ENCODE measurements around the gene AP1S1.
"Not testable (repeated sequence)": the region's sequence is repeated elsewhere in the genome, so short reads cannot be mapped to it uniquely, and the experiment has no call there.

The AP1S1 gene

DNA sequence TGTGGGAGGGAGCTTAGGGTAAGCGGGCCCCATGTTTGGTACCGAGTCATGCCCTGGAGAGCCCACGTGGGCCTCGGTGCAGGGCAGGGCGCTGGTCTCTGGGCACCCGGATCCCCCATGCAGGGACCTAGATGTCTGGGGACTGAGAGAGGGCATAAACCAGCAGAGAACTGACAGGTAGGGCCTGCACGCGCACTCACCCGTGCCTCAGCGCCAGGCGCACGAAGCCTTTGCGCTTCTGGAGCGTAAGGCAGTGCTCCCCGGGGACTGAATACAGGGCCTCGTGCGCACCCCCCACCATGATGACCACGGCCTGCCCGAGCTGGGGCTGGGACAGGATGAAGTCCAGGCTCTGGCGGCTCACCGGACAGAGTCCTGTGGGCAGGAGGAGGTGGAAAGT is 43.7 kb downstream of the AP1S1 start:
- POLR2A ChIA-PET = no interaction called here
- H3K4me3 ChIP-seq (ENCODE audit: control insufficient read depth in 1 of 7, extremely low read depth in 1 of 7, insufficient read depth in 4 of 7, low read depth in 2 of 7, low read length in 6 of 7) = no peak overlapping the region
- H3K27ac ChIP-seq (ENCODE audit: insufficient read depth in 1 of 2, low read depth in 1 of 2, low read length in 2 of 2, poor library complexity in 1 of 2, severe bottlenecking in 2 of 2) = no peak overlapping the region
- H3K9me3 ChIP-seq (ENCODE audit: control extremely low read depth in 1 of 5, control insufficient read depth in 4 of 5, insufficient read depth in 2 of 5, low read depth in 1 of 5, low read length in 4 of 5) = no peaks in the 10 kb centered on the region
- H3K27me3 ChIP-seq (replicated peaks in 2 of 5; ENCODE audit: control insufficient read depth in 4 of 5, insufficient read depth in 5 of 5, low read length in 4 of 5) = peaks cover 0 to 47% (median 19%) of the 10 kb centered on the region in 5 experiments
- 72% methylated on average over 17 of the region's 21 CpGs for WGBS (ENCODE audit: insufficient coverage)
- H3K36me3 ChIP-seq (ENCODE audit: control insufficient read depth in 4 of 4, insufficient read depth in 4 of 4, low read length in 3 of 4) = no peaks in the 10 kb centered on the region
- H3K4me1 ChIP-seq (ENCODE audit: control extremely low read depth in 1 of 4, control insufficient read depth in 4 of 4, insufficient read depth in 4 of 4, low read length in 3 of 4) = peaks cover 0 to 8% (median 6%) of the 10 kb centered on the region in 4 experiments
- no peak for DNase-seq
- CTCF ChIA-PET = interaction anchor here (1.3 kb wide), 1 partner anchor 54 kb away, joined by 4 read pairs; no protein-coding TSS in a partner anchor

DNA sequence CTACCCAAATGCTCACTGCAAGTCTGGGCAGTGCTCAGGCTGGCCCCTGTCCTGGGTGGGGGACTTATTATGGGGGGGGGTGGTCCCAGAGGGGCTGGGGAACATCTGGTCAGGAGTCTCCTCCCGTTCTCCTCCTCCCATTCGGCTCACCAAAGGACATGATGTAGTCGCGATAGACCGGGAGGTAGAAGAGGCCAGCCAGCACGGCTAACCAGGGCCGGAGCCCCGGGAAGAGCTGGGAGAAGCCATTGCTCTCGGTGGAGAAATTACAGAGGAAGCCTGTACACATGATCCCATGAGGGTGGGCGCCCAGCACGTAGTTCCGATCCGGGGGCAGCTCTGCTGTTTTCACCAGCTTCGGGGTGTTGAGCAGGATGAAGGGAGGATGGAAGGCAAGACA is 44.2 kb downstream of the AP1S1 start:
- no peak for DNase-seq
- no peaks in the 10 kb centered on the region for H3K36me3 ChIP-seq (ENCODE audit: control insufficient read depth in 4 of 4, insufficient read depth in 4 of 4, low read length in 3 of 4)
- no peaks in the 10 kb centered on the region for H3K9me3 ChIP-seq (ENCODE audit: control extremely low read depth in 1 of 5, control insufficient read depth in 4 of 5, insufficient read depth in 2 of 5, low read depth in 1 of 5, low read length in 4 of 5)
- H3K27me3 ChIP-seq (replicated peaks in 2 of 5; ENCODE audit: control insufficient read depth in 4 of 5, insufficient read depth in 5 of 5, low read length in 4 of 5) = peaks cover 0 to 51% (median 20%) of the 10 kb centered on the region in 5 experiments
- ChIA-PET CTCF (interaction anchor here (0.9 to 1.3 kb wide), 2 partner anchors 54 to 83 kb away, joined by 3 to 4 read pairs; no protein-coding TSS in a partner anchor), POLR2A (no interaction called here)
- H3K4me1 ChIP-seq (ENCODE audit: control extremely low read depth in 1 of 4, control insufficient read depth in 4 of 4, insufficient read depth in 4 of 4, low read length in 3 of 4) = peaks cover 0 to 8% (median 6%) of the 10 kb centered on the region in 4 experiments
- H3K27ac ChIP-seq (ENCODE audit: insufficient read depth in 1 of 2, low read depth in 1 of 2, low read length in 2 of 2, poor library complexity in 1 of 2, severe bottlenecking in 2 of 2) = no peak overlapping the region
- H3K4me3 ChIP-seq (ENCODE audit: control insufficient read depth in 1 of 7, extremely low read depth in 1 of 7, insufficient read depth in 4 of 7, low read depth in 2 of 7, low read length in 6 of 7) = no peak overlapping the region
- 77% methylated on average over 10 of the region's 14 CpGs for WGBS (ENCODE audit: insufficient coverage)

DNA sequence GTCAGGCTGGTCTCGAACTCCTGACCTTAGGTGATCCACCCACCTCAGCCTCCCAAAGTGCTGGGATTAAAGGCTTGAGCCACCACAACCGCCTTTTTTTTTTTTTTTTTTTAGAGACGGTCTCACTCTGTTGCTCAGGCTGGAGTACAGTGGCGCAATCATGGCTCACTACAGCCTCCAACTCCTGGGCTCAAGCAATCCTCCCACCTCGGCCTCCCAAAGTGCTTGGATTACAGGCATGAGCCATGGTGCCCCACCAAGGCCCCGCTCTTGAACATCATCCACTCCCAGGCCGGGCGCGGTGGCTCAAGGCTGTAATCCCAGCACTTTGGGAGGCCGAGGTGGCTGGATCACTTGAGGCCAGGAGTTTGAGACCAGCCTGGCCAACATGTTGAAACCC is 45.2 kb downstream of the AP1S1 start:
- POLR2A ChIA-PET; H3K36me3 ChIP-seq (ENCODE audit: control insufficient read depth in 4 of 4, insufficient read depth in 4 of 4, low read length in 3 of 4); H3K9me3 ChIP-seq (ENCODE audit: control extremely low read depth in 1 of 5, control insufficient read depth in 4 of 5, insufficient read depth in 2 of 5, low read depth in 1 of 5, low read length in 4 of 5); DNase-seq; H3K4me3 ChIP-seq (ENCODE audit: control insufficient read depth in 1 of 7, extremely low read depth in 1 of 7, insufficient read depth in 4 of 7, low read depth in 2 of 7, low read length in 6 of 7); H3K27ac ChIP-seq (ENCODE audit: insufficient read depth in 1 of 2, low read depth in 1 of 2, low read length in 2 of 2, poor library complexity in 1 of 2, severe bottlenecking in 2 of 2); H3K4me1 ChIP-seq (ENCODE audit: control extremely low read depth in 1 of 4, control insufficient read depth in 4 of 4, insufficient read depth in 4 of 4, low read length in 3 of 4): not testable (repeated sequence)
- CTCF ChIA-PET = interaction anchor here (0.7 to 1.3 kb wide), 4 partner anchors 14 to 305 kb away, joined by 3 to 4 read pairs (median 4); no protein-coding TSS in a partner anchor
- peaks cover 0 to 62% (median 22%) of the 10 kb centered on the region in 5 experiments for H3K27me3 ChIP-seq (replicated peaks in 2 of 5; ENCODE audit: control insufficient read depth in 4 of 5, insufficient read depth in 5 of 5, low read length in 4 of 5)
- WGBS (ENCODE audit: insufficient coverage) = 94% methylated on average over 10 of the region's 10 CpGs

DNA sequence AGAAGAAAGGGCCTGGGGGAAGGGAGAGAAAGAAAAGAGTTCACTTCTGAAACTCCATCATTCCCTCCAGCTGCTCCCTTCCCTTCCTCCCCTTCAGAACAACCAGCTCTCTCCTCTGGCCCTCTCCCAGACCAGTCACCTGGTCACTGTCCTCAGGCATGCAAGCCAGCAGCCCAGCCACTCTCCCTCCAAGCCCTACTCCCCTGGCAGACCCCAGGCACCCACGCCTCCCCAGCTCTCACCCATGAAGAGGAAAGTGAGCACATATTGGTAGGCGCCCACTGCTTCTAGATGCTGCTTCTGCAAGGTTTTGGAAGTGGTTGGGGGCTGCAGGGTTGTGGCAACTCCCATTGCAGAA is 46.2 kb downstream of the AP1S1 start:
- POLR2A ChIA-PET = no interaction called here
- DNase-seq = no peak
- H3K4me1 ChIP-seq (ENCODE audit: control extremely low read depth in 1 of 4, control insufficient read depth in 4 of 4, insufficient read depth in 4 of 4, low read length in 3 of 4) = peaks cover 0 to 8% (median 6%) of the 10 kb centered on the region in 4 experiments
- peaks cover 0 to 64% (median 22%) of the 10 kb centered on the region in 5 experiments for H3K27me3 ChIP-seq (replicated peaks in 2 of 5; ENCODE audit: control insufficient read depth in 4 of 5, insufficient read depth in 5 of 5, low read length in 4 of 5)
- H3K9me3 ChIP-seq (ENCODE audit: control extremely low read depth in 1 of 5, control insufficient read depth in 4 of 5, insufficient read depth in 2 of 5, low read depth in 1 of 5, low read length in 4 of 5) = no peaks in the 10 kb centered on the region
- CTCF ChIA-PET = interaction anchor here (0.6 to 1.3 kb wide), 4 partner anchors 12 to 367 kb away, joined by 3 to 4 read pairs (median 4); no protein-coding TSS in a partner anchor
- no peaks in the 10 kb centered on the region for H3K36me3 ChIP-seq (ENCODE audit: control insufficient read depth in 4 of 4, insufficient read depth in 4 of 4, low read length in 3 of 4)
- H3K4me3 ChIP-seq (ENCODE audit: control insufficient read depth in 1 of 7, extremely low read depth in 1 of 7, insufficient read depth in 4 of 7, low read depth in 2 of 7, low read length in 6 of 7) = no peak overlapping the region
- WGBS (ENCODE audit: insufficient coverage) = 80% methylated on average over 1 of the region's 2 CpGs
- H3K27ac ChIP-seq (ENCODE audit: insufficient read depth in 1 of 2, low read depth in 1 of 2, low read length in 2 of 2, poor library complexity in 1 of 2, severe bottlenecking in 2 of 2) = no peak overlapping the region

- H3K36me3 ChIP-seq (ENCODE audit: control insufficient read depth in 4 of 4, insufficient read depth in 4 of 4, low read length in 3 of 4) = peaks cover 0 to 4% (median 2%) of the 10 kb centered on the region in 4 experiments
- no peak within 1 kb of the TSS for H3K27ac ChIP-seq (ENCODE audit: insufficient read depth in 1 of 2, low read depth in 1 of 2, low read length in 2 of 2, poor library complexity in 1 of 2, severe bottlenecking in 2 of 2)
- peaks cover 0 to 8% (median 6%) of the 10 kb centered on the region in 4 experiments for H3K4me1 ChIP-seq (ENCODE audit: control extremely low read depth in 1 of 4, control insufficient read depth in 4 of 4, insufficient read depth in 4 of 4, low read length in 3 of 4)
- 39% methylated on average over 13 of the region's 21 CpGs for WGBS (ENCODE audit: insufficient coverage)
- DNase-seq = no peak
- H3K4me3 ChIP-seq (ENCODE audit: control insufficient read depth in 1 of 7, extremely low read depth in 1 of 7, insufficient read depth in 4 of 7, low read depth in 2 of 7, low read length in 6 of 7) = peak within 1 kb of the TSS in 4 of 7 experiments; percentile 29 to 60 (median 40)
- ChIA-PET CTCF (interaction anchor here (1.0 to 1.3 kb wide), 2 partner anchors 13 to 82 kb away, joined by 3 to 4 read pairs; no protein-coding TSS in a partner anchor), POLR2A (interaction anchor here (0.7 kb wide), 1 partner anchor 198 kb away, joined by 4 read pairs; no protein-coding TSS in a partner anchor)
- peaks cover 0 to 64% (median 22%) of the 10 kb centered on the region in 5 experiments for H3K27me3 ChIP-seq (replicated peaks in 2 of 5; ENCODE audit: control insufficient read depth in 4 of 5, insufficient read depth in 5 of 5, low read length in 4 of 5)
- no peaks in the 10 kb centered on the region for H3K9me3 ChIP-seq (ENCODE audit: control extremely low read depth in 1 of 5, control insufficient read depth in 4 of 5, insufficient read depth in 2 of 5, low read depth in 1 of 5, low read length in 4 of 5)
Measured at GRCh38 chr7:101200862-101201599, 46.8 kb downstream of the AP1S1 start, which contains the start of gene MOGAT3. MOGAT3 (minus strand) TSS chr7:101201036; CDS start chr7:101200854, 182 bp downstream.

GRCh38 chr7:101201695-101202602 is 47.7 kb downstream of the AP1S1 start:
- H3K36me3 ChIP-seq (ENCODE audit: control insufficient read depth in 4 of 4, insufficient read depth in 4 of 4, low read length in 3 of 4) = peaks cover 0 to 10% (median 5%) of the 10 kb centered on the region in 4 experiments
- 10% methylated on average over 67 of the region's 75 CpGs for WGBS (ENCODE audit: insufficient coverage)
- H3K27ac ChIP-seq (ENCODE audit: insufficient read depth in 1 of 2, low read depth in 1 of 2, low read length in 2 of 2, poor library complexity in 1 of 2, severe bottlenecking in 2 of 2) = no peak overlapping the region
- peaks cover 0 to 64% (median 22%) of the 10 kb centered on the region in 5 experiments for H3K27me3 ChIP-seq (replicated peaks in 2 of 5; ENCODE audit: control insufficient read depth in 4 of 5, insufficient read depth in 5 of 5, low read length in 4 of 5)
- POLR2A ChIA-PET = interaction anchor here (0.7 kb wide), 1 partner anchor 197 kb away, joined by 4 read pairs; no protein-coding TSS in a partner anchor
- no peaks in the 10 kb centered on the region for H3K9me3 ChIP-seq (ENCODE audit: control extremely low read depth in 1 of 5, control insufficient read depth in 4 of 5, insufficient read depth in 2 of 5, low read depth in 1 of 5, low read length in 4 of 5)
- H3K4me1 ChIP-seq (ENCODE audit: control extremely low read depth in 1 of 4, control insufficient read depth in 4 of 4, insufficient read depth in 4 of 4, low read length in 3 of 4) = peaks cover 0 to 8% (median 6%) of the 10 kb centered on the region in 4 experiments
- peak overlapping the region in 4 of 7 experiments; percentile 29 to 60 (median 40) for H3K4me3 ChIP-seq (ENCODE audit: control insufficient read depth in 1 of 7, extremely low read depth in 1 of 7, insufficient read depth in 4 of 7, low read depth in 2 of 7, low read length in 6 of 7)
- CTCF ChIA-PET = interaction anchor here (1.0 to 1.8 kb wide), 4 partner anchors 10 to 58 kb away, joined by 3 to 6 read pairs (median 4); partner anchors contain the start of genes PLOD3 and ZNHIT1
- peak in 2 of 3 donors; percentile 35 to 50 for DNase-seq

All from common myeloid progenitor, CD34-positive (primary cell).